Brain microvascular endothelial cell (primary cell): ENCODE data around the gene CEMIP2.
"Not testable (repeated sequence)": the region's sequence is repeated elsewhere in the genome, so short reads cannot be mapped to it uniquely, and the experiment has no call there.

Experiments used
- DNase-seq: peaks from one replicate; pipeline ENCODE4 v3.0.0-alpha.2; 2020
- H3K27ac ChIP-seq: fragments of 250-450 bp; sonication (Bioruptor Pico); 2 replicates; pipeline ENCODE4 v1.5.1; 2020; ENCODE audit warnings: mild to moderate bottlenecking, moderate library complexity
- H3K27me3 ChIP-seq: fragments of 250-450 bp; sonication (Bioruptor Pico); replicated peaks from 2 replicates; pipeline ENCODE4 v1.5.1; 2020; ENCODE audit warnings: mild to moderate bottlenecking
- H3K36me3 ChIP-seq: fragments of 250-450 bp; sonication (Bioruptor Pico); replicated peaks from 2 replicates; pipeline ENCODE4 v1.5.1; 2020; ENCODE audit warnings: mild to moderate bottlenecking
- H3K4me3 ChIP-seq: 2 replicates; pipeline ENCODE4 v1.5.1; 2011; ENCODE audit warnings: low read depth, mild to moderate bottlenecking, control low read depth, low read length, moderate library complexity
- CTCF ChIP-seq: IDR thresholded peaks from 2 replicates; pipeline ENCODE4 v1.5.1; 2011; ENCODE audit warnings: low read depth, mild to moderate bottlenecking, moderate library complexity, low read length, control low read depth, inconsistent platforms; ENCODE audit errors: missing control alignments
- in situ Hi-C: cut with HindIII; loops from 2 replicates; pipeline ENCODE4 v1.10.0; 2017; ENCODE audit warnings: low sequenced_read_pairs, low pct_ligation_motif_present

Gene CEMIP2

GRCh38 chr9:71703172-71703872 lies 65.0 kb downstream of the CEMIP2 start:
- in situ Hi-C loops = no loop called here
- DNase-seq = no peak
- no peak for TF ChIP-seq CTCF
- Histone ChIP-seq H3K4me3 (no peak overlapping the region), H3K36me3 (no peaks in the 10 kb centered on the region), H3K27me3 (no peaks in the 10 kb centered on the region), H3K27ac (no peak overlapping the region)

GRCh38 chr9:71697882-71698281 lies 70.4 kb downstream of the CEMIP2 start:
- H3K4me3 ChIP-seq = no peak overlapping the region
- DNase-seq = no peak
- H3K36me3 ChIP-seq = peaks cover 2% of the 10 kb centered on the region
- H3K27ac ChIP-seq = no peak overlapping the region
- TF ChIP-seq CTCF = no peak
- no peaks in the 10 kb centered on the region for H3K27me3 ChIP-seq
- in situ Hi-C loops = no loop called here

GRCh38 chr9:71694332-71694731 lies 74.0 kb downstream of the CEMIP2 start:
- no peak overlapping the region for H3K4me3 ChIP-seq
- H3K27me3 ChIP-seq = no peaks in the 10 kb centered on the region
- in situ Hi-C loops = no loop called here
- H3K27ac ChIP-seq = no peak overlapping the region
- no peak for DNase-seq
- no peak for TF ChIP-seq CTCF
- peaks cover 4% of the 10 kb centered on the region for H3K36me3 ChIP-seq

DNA sequence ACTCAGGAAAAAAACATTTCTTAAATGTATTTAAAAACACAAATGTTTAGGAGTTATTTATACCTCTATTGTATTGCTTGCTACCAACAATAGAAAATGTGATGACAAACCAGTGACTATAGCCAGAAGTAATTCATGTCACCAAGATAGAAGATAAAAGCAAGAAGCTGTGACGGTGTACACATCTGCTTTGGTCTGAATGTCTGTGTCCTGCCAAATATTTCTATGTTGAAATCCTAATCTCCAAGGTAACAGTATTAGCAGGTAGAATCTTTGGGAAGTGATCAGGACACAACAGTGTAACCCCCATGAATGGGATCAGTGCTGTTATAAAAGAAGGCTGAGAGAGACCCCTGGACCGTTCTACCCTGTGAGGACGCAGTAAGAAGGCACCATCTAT lies 74.7 kb downstream of the CEMIP2 start:
- in situ Hi-C loops = no loop called here
- H3K27ac ChIP-seq = no peak overlapping the region
- no peaks in the 10 kb centered on the region for H3K27me3 ChIP-seq
- DNase-seq = no peak
- H3K4me3 ChIP-seq = no peak overlapping the region
- H3K36me3 ChIP-seq = peaks cover 7% of the 10 kb centered on the region
- no peak for TF ChIP-seq CTCF

DNA sequence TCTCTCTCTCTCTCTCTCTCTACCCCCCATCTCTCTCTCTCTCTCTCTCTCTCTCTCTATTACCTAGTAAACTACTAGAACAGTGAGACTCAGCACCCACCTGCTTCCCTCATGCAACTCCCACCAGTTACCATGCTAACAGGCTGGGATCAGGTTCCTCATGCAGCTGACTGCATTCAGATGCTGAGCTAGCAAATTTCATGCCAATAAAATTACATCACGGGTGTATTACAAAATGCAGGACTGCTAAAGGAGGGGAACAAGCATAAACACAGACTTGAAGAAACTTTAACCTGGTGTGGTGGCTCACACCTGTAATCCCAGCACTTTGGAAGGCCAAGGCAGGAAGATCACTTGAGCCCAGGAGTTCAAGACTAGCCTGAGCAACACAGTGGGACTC lies 76.0 kb downstream of the CEMIP2 start:
- in situ Hi-C loops = no loop called here
- no peak overlapping the region for H3K4me3 ChIP-seq
- no peaks in the 10 kb centered on the region for H3K27me3 ChIP-seq
- peaks cover 7% of the 10 kb centered on the region for H3K36me3 ChIP-seq
- DNase-seq = no peak
- no peak overlapping the region for H3K27ac ChIP-seq
- no peak for TF ChIP-seq CTCF

GRCh38 chr9:71691576-71691975 lies 76.7 kb downstream of the CEMIP2 start:
- H3K36me3 ChIP-seq, in situ Hi-C loops, DNase-seq, H3K4me3 ChIP-seq, H3K27ac ChIP-seq, H3K27me3 ChIP-seq: not testable (repeated sequence)
